ENCODE data around the gene VASH2. TPM values are rescaled to one million over a fixed set of nuclear protein-coding genes. Genes with fewer than 3 reads are reported as not detected.
"Not testable (repeated sequence)": the region's sequence is repeated elsewhere in the genome, so short reads cannot be mapped to it uniquely, and the experiment has no call there.

Gene VASH2
- polyA plus RNA-seq (2012; ENCODE audit: insufficient read depth, insufficient read length) = 20.5 TPM

DNA sequence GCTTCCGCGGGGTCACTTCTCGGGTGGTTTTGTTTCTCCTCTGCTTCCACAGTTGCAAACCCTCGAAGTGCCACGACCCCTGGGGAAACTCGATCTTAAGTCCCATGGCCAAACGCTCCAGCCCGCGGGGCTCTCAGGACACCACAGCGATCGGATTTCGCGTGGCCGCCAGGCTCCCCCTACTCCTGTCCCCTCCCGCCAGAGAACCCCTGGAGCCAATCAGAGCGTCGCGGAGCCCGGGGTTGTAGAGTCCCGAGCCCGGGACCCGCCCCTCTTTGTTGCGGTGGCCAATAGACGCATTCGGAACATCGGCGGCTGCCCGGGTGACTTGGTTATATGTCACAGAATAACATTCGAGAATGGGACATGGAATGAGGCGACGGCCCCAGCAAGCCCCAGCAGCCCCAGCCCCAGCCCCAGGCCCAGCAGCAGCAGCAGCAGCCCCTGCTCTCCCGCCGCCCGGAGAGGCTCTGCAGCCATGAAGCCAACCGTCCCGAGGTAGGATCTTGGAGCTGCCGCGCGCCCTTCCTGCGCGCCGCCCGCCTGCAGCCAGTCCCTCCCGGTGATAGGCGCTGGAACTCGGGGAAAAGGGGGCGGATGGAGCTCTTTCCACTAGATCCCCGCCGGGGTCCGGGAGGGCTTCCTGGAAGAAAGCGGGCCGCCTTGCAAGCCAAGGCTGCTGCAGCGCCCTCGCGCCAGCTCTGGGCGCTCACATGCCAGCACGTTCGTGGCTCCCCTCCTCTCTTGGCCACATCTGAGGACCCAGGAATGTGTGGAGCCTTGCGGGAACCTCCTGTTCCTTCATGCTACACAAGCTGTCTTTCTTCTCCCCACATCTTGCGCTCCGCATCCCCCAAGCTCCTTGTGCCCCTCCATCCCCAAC is at the start of gene VASH2:
Gene VASH2 (plus strand): TSS at position 299 of the 883 bp plus-strand sequence. CDS start 1,002 bp downstream, outside the sequence.
- DNase-seq (ENCODE audit: low read depth, low spot score) = peak; percentile 84
- peak within 1 kb of the TSS; percentile 69 for H3K4me3 ChIP-seq (ENCODE audit: low read length)

DNA sequence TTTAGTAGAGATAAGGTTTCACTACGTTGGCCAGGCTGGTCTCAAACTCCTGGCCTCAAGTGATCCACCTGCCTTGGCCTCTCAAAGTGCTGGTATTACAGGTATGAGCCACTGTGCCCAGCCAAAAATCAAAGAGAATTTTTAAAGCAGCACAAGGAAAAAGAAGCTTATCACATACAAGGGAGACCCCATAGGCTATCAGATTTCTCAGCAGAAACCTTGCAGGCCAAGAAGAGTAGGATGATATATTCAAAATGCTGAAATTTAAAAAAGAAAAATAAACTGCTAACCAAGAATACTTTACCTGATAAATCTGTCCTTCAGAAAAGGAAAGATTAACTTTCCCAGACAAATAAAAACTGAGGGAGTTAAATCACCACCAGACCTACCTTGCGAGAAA is 49.1 kb upstream of the VASH2 start:
- H3K4me3 ChIP-seq (ENCODE audit: low read length) = no peak overlapping the region
- no peak for DNase-seq (ENCODE audit: low read depth, low spot score)

DNA sequence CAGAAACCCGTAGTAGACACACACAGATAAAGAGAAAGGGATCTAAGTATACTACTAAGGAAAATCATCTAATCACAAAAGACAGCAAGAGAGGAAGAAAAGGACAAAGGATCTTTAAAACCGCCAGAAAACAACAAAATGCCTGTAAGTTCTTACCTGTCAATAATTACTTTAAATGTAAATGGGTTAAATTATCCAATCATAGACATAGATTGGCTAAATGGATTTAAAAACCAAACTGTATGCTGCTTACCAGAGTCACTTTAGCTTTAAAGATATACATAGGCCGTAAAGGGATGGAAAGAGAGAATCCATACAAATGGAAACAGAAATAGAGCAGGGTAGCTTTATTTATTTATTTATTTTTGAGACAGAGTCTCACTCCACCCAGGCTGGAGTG is 48.3 kb upstream of the VASH2 start:
- no peak overlapping the region for H3K4me3 ChIP-seq (ENCODE audit: low read length)
- DNase-seq (ENCODE audit: low read depth, low spot score) = no peak

DNA sequence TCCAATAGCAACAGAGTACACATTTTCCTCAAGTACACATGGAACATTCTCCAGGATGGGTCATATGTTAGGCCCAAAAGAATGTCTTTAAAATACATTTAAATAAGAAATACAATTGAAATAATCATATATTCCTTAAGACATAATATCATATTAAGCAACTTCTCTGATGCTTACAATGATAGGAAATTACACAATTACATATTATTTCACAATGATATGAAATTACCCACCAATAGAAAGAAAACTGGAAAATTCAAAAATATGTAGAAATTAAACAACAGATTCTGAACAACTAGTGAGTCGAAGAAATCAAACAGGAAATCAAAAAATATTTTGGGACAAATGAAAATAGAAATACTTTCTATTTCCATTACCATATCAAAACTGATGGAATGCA is 46.7 kb upstream of the VASH2 start:
- H3K4me3 ChIP-seq (ENCODE audit: low read length) = no peak overlapping the region

DNA sequence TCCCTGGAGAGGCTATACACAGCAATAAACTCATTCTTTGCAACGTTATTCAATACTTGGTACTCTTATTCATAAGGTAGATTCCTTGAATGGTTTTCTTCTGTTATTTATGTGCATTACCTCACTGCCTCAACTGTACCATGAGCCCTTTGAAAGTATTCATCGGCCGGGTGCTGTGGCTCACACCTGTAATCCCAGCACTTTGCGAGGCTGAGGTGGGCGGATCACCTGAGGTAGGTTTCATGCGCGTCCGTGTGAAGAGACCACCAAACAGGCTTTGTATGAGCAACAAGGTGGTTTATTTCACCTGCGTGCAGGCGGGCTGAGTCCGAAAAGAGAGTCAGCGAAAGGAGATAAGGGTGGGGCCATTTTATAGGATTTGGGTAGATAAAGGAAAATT is 42.3 kb upstream of the VASH2 start:
- DNase-seq (ENCODE audit: low read depth, low spot score); H3K4me3 ChIP-seq (ENCODE audit: low read length): not testable (repeated sequence)

More for the DNA sequence above, 46.7 kb upstream of the VASH2 start:
- no peak for DNase-seq (ENCODE audit: low read depth, low spot score)

DNA sequence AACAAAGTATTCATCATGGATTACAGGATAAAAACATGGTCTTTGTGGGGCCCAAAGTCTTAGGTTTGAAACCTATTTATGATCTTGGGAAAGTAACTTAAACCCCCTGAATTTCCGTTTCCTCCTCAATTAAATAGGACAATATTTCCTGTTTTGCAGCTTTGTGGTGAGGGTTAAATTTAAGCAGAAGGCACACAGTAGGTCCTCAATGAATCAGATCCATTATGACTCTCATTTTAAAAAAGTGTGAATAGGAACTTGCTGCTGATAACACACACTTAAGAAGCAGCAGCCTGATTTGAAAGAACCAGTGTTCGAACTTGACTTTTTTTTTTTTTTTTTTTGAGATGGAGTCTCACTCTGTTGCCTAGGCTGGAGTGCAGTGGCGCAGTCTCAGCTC is 41.4 kb upstream of the VASH2 start:
- no peak overlapping the region for H3K4me3 ChIP-seq (ENCODE audit: low read length)
- no peak for DNase-seq (ENCODE audit: low read depth, low spot score)

DNA sequence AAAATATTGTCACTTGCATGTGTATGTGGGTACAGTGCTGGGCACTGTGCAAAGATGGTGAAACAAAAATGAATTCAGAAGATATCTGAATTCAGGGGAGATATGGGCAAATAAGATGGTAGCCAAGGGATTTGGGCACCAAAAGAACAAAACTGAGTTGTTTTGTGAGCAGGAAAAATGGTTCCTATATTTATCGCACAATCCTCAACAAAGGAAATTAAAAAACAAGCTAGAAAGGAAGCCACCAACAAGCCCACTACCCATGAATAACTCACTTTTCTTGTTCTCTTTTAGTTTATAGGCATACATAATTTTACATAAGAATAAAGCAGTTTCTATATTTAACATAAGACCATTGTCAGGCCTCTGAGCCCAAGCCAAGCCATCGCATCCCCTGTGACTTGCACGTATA is 40.7 kb upstream of the VASH2 start:
- no peak overlapping the region for H3K4me3 ChIP-seq (ENCODE audit: low read length)
- DNase-seq (ENCODE audit: low read depth, low spot score) = no peak

DNA sequence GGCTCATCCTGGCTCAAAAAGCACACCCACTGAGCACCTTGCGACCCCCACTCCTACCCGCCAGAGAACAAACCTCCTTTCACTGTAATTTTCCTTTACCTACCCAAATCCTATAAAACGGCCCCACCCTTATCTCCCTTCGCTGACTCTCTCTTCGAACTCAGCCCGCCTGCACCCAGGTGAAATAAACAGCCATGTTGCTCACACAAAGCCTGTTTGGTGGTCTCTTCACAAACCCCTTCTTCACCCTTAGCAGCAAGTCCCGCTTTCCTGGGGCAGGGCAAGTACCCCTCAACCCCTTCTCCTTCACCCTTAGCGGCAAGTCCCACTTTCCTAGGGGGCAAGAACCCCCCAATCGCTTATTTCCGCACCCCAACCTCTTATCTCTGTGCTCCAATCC is 40.1 kb upstream of the VASH2 start:
- H3K4me3 ChIP-seq (ENCODE audit: low read length); DNase-seq (ENCODE audit: low read depth, low spot score): not testable (repeated sequence)

DNA sequence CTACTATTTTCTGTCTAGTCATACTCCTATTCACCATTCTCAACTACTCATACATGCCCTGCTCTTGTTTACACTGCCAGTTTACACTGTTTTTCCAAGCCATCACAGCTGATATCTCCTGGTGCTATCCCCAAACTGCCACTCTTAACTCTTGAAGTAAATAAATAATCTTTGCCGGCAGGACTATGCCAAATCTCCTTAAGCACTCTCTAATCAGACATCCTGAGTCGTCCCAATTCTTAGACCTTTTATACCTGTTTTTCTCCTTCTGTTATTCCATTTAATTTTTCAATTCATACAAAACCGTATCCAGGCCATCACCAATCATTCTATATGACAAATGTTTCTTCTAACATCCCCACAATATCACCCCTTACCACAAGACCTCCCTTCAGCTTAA is 36.7 kb upstream of the VASH2 start:
- not testable (repeated sequence) for H3K4me3 ChIP-seq (ENCODE audit: low read length); DNase-seq (ENCODE audit: low read depth, low spot score)

DNA sequence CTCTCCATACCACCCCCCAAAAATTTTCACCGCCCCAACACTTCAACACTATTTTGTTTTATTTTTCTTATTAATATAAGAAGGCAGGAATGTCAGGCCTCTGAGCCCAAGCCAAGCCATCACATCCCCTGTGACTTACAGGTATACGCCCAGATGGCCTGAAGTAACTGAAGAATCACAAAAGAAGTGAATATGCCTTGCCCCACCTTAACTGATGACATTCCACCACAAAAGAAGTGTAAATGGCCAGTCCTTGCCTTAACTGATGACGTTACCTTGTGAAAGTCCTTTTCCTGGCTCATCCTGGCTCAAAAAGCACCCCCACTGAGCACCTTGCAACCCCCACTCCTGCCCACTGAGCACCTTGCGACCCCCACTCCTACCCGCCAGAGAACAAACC is 36.2 kb upstream of the VASH2 start:
- not testable (repeated sequence) for DNase-seq (ENCODE audit: low read depth, low spot score); H3K4me3 ChIP-seq (ENCODE audit: low read length)

DNA sequence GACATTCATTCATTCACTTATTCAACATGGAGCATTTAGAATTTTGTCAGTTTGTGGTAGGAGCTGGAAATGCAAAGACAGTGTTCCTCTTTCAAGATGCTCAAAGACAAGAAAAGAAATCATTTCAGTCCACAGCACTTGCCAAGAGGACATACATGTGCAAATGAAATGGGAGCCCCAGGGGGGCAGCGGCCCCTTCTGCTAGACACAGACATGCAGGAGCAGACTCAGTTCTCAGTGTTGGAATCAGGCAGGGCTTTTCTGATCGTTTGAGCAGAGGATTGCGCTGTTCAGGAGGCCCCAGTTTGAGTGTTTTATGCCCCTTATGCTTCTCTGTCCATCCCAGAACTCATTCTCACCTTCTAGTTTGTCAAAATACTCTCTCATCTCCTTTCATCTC is 35.6 kb upstream of the VASH2 start:
- DNase-seq (ENCODE audit: low read depth, low spot score) = no peak
- H3K4me3 ChIP-seq (ENCODE audit: low read length) = no peak overlapping the region

DNA sequence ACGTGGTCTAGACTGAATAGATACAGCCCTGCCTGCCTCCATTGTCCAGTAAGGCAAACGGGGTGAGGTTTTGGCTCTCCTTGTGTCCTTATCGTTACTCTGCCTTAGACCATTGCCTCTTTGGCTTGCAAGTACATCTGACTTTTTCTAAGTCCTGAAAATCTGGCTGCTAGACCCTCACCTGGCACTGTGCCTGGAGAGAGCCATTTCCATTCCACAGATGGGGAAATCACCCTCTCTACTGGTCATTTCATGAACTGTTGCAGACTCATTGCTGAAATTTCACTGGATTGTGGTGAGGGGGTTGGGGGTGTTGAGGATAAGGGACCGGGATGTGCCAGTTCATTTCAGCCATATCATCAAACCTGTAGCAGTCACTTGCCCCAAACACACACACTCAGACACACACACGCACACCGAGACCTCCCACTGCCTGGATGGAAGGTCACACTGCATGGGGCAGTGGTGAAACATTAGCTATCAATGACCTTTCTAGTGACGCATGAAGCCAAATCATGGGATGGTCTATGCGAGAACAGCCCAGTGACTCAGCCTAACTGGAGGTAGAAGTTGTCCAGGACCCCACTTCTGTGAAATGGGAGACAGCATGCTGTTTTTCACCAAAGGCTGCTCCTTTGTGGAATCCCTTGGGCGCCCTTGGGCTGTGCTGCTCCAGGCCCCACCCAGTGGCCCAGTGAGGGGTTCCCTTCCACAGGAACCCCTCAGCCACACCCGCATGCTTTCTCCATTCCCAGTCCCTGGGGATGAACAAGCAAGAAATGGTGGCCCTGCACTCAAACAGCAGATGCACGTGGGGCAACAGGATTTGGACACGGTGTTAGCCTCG is 34.9 kb upstream of the VASH2 start:
- no peak overlapping the region for H3K4me3 ChIP-seq (ENCODE audit: low read length)
- DNase-seq (ENCODE audit: low read depth, low spot score) = no peak

DNA sequence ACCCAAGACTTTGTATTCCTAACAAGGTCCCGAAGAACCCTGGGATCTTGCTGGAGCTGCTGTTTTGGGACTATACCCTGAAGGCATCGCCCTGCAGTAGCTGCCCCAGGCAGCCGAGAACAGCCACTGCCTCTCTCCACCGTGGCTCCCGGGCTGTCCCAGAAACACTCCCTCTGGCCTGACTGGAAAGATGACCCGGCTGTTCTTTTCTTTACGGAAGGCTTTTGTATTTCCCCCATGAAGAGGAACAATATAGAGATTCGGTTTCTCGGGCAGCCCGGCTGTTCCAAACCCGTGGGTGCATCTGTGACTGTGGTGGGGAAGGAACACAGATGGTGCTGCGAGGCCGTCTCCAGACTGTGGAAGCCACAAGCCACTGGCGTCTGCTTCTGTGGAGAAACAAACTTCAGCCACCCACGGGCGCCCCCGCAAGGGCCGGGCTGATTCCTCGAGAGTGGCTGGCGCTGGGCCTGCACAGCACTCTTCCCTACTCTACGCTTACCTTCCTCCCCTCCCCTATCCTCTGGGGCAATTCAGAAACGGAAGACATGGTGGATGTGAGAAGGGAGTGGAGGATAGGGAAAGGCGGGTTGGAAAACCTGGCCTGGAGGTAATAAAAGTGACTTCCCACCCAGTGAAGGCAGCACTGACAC is 33.7 kb upstream of the VASH2 start:
- DNase-seq (ENCODE audit: low read depth, low spot score) = peak; percentile 27
- no peak overlapping the region for H3K4me3 ChIP-seq (ENCODE audit: low read length)

DNA sequence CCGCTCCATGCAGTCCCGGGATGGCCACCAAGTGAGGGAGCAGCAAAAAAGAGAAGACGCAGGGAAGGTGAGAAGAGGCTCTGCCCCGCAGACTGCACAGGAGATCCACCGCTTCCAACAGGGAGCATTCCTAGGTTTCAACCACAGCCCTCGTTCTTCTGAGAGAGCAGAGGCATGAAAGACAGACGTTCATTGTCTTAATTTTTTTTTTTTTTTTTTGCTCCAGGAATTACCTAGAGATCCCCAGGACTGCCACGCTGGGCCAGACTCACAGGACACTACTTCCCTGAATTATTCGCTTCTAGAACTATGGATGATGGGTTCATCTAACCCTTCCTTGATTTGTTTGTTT is 33.2 kb upstream of the VASH2 start:
- no peak for DNase-seq (ENCODE audit: low read depth, low spot score)
- H3K4me3 ChIP-seq (ENCODE audit: low read length) = no peak overlapping the region

DNA sequence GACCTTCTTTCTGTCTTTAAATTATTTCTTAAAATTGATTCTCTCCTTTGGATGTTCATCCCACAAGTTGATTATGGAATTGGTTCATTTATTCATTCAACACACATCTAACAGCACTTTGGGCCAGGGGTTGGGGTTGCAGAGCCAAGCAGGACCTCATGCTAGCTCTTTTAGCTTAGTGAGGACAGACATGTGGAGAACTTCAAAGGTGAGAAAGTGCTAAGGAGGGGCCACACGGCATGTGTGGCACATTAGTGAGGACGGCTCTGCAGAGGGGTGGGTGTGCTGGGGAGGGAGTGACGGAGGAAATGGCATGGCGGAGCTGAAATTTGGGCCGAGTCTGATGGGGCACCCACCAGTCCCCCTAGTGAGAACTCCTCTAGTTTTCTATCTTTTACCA is 32.5 kb upstream of the VASH2 start:
- DNase-seq (ENCODE audit: low read depth, low spot score) = no peak
- H3K4me3 ChIP-seq (ENCODE audit: low read length) = no peak overlapping the region

DNA sequence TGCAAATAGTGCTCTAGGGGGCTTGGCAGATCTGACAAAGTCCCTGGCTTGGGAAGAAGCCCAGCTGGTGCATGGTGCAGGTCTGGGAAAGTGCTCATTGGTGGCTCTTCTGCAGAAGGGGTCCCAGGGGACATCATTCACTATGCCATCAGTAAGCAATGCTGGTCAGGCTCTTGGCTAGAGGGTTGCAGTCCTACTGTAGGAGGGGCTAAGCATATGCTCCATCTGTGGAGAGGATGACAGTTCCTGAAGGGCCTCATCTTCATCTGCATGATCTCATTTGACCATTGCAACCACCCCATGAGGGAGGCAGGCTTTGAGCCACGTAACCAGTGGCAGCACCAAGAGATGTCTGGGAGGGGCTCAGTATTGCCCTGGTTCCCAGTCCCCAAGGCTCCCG is 31.5 kb upstream of the VASH2 start:
- no peak for DNase-seq (ENCODE audit: low read depth, low spot score)
- H3K4me3 ChIP-seq (ENCODE audit: low read length) = no peak overlapping the region

DNA sequence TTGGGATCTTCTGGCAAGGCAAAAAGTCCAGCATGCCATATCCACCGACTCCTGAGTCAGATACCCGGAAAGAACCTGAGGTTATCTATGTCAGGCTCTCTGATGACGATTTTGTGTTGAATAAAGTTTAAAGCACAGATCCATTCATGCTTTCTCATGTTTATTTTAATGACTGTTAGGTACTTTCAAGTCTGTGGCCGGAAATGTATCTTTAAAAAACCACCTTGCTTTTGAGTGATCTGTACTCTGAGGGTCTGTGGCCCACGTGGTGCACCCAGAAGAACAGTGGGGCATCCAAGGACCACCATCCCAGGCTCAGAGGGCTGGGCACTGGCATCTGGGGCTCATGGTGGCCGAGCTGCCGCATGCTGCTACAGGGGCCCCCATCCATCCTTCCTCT is 30.1 kb upstream of the VASH2 start:
- no peak overlapping the region for H3K4me3 ChIP-seq (ENCODE audit: low read length)
- peak; percentile 63 for DNase-seq (ENCODE audit: low read depth, low spot score)

DNA sequence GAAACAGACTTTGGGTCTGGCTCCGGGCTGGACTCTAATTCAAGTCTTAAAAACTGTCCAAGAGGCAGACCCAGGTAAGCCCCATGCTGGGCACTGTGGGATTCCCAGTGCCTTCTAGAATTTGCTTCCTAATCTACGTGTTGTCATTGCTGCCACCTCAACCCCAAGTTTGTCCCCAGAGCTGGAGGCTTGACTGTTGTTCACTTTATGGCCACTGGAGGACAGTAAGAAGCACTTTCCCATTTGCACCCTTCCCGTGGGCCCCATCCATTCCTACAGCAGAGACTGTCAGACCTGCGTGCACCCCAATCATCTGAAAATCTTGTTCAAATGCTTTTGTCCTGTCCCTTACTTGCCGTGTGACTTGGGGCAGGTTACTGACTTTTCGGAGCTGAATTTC is 29.4 kb upstream of the VASH2 start:
- DNase-seq (ENCODE audit: low read depth, low spot score) = no peak
- H3K4me3 ChIP-seq (ENCODE audit: low read length) = no peak overlapping the region

DNA sequence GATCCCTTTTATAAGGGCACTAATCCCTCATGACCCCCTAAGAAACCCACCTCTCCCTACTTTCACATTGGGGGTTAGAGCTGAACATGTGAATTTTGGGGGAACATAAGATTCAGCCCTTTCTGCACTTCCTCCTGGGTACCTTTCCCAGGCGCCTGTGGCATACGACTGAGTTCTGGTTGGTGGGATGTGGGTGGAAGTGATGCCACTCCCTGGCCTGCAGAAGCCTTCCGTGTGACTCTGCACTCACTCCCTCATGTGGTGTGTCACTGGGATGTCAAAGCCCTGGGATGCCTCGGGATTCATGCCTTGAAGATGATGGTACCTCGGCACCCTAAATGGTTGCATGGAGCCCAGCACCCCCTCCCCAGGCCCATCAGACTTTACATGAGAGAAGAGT is 28.3 kb upstream of the VASH2 start:
- DNase-seq (ENCODE audit: low read depth, low spot score) = no peak

DNA sequence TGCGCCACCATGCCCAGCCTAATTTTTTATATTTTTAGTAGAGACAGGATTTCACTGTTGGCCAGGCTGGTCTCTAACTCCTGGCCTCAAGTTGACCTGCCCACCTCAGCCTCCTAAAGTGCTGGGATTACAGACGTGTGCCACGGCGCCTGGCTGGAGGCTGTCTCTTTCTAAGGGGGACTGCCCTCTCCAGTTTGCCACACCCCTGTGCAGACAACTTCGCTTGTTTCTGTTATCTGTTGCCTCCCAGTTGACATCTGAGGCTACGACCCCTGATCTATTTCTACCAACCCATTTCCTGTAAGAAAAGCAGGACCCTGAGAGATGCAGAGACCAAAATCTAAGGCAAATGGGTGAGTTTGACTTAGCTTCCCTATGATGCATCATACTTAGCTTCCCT is 24.0 kb upstream of the VASH2 start:
- no peak for DNase-seq (ENCODE audit: low read depth, low spot score)
- no peak overlapping the region for H3K4me3 ChIP-seq (ENCODE audit: low read length)

More for the DNA sequence above, 28.3 kb upstream of the VASH2 start:
- H3K4me3 ChIP-seq (ENCODE audit: low read length) = no peak overlapping the region
